K562 (cell line): ENCODE results near the gene LRRC61. TPM values are rescaled to one million over a fixed set of nuclear protein-coding genes. Genes with fewer than 3 reads are reported as not detected.

Experiments used
- CBX5 ChIP-seq: IDR thresholded peaks from 2 replicates; pipeline ENCODE4 v1.6.1; 2014; ENCODE audit warnings: low read depth, borderline replicate concordance
- ERF ChIP-seq: fragments of 450-650 bp; formaldehyde crosslinking; IDR thresholded peaks from 2 replicates; pipeline ENCODE4 v1.4.0; 2020; ENCODE audit warnings: mild to moderate bottlenecking, mixed read lengths
- KLF13 ChIP-seq: fragments of 450-650 bp; IDR thresholded peaks from 2 replicates; pipeline ENCODE4 v1.6.1; 2016; ENCODE audit warnings: missing genetic modification characterization, low read depth, mild to moderate bottlenecking, missing compliant biosample characterization, moderate library complexity, borderline replicate concordance
- MTF1 ChIP-seq: fragments of 250-450 bp; sonication (Bioruptor Pico); IDR thresholded peaks from 2 replicates; pipeline ENCODE4 v1.9.0; 2021; ENCODE audit warnings: moderate library complexity, mild to moderate bottlenecking, inconsistent platforms, borderline replicate concordance
- NR2C2 ChIP-seq, 2 experiments: fragments of 200-800 bp in 1 of 2; sonication (Bioruptor generic) in 1 of 2; sonication (generic) in 1 of 2; formaldehyde crosslinking in 1 of 2; IDR thresholded peaks; 2 replicates each; pipeline versions ENCODE4 v1.6.1 to v1.8.0; 2016 to 2022; ENCODE audit warnings: mild to moderate bottlenecking in 1 of 2, missing compliant biosample characterization in 1 of 2, missing genetic modification characterization in 1 of 2, missing genetic modification reagents in 1 of 2
- PHF21A ChIP-seq: fragments of 450-650 bp; IDR thresholded peaks from 2 replicates; pipeline ENCODE4 v1.6.1; 2017; ENCODE audit warnings: low read depth, borderline replicate concordance
- TCF3 ChIP-seq: sonication (generic); formaldehyde crosslinking; IDR thresholded peaks from 2 replicates; pipeline ENCODE4 v1.4.0; 2020; ENCODE audit warnings: mild to moderate bottlenecking, missing genetic modification reagents
- TCF7L2 ChIP-seq: fragments of 150-350 bp; IDR thresholded peaks from 2 replicates; pipeline ENCODE4 v1.6.1; 2016; ENCODE audit warnings: low read depth, mild to moderate bottlenecking, low read length, moderate library complexity
- ZBTB8A ChIP-seq: fragments of 450-650 bp; IDR thresholded peaks from 2 replicates; pipeline ENCODE4 v1.6.1; 2018; ENCODE audit warnings: mild to moderate bottlenecking, moderate library complexity; ENCODE audit not compliant: partially characterized antibody
- ZNF3 ChIP-seq: fragments of 250-450 bp; sonication (Bioruptor Pico); IDR thresholded peaks from 2 replicates; pipeline ENCODE4 v1.5.0; 2021; ENCODE audit warnings: mild to moderate bottlenecking, moderate library complexity
- polyA plus RNA-seq, 8 experiments: library from polyadenylated mRNA; depleted of rRNA in 4 of 8; stranded (reverse) in 5 of 8; unstranded in 3 of 8; fragments of >200 nt; fragmentation: Nextera tagmentation in 2 of 8; fragmentation: Illumina TruSeq in 1 of 8; extraction: Ambion mirVana in 2 of 8; extraction: Trizol in 1 of 8; gene quantifications; 2 replicates each; pipeline versions ENCODE4 v1.2.1 to v1.2.3, GENCODE V29; 2011 to 2014; ENCODE audit warnings: inconsistent platforms in 1 of 8, missing spikeins in 1 of 8
- total RNA-seq, 7 experiments: library from RNA; depleted of rRNA in 6 of 7; stranded (reverse); fragments of >200 nt in 6 of 7; fragmentation: Illumina TruSeq in 2 of 7; extraction: Trizol in 2 of 7; gene quantifications; 2 replicates each; pipeline versions ENCODE4 v1.2.1 to v1.2.3, GENCODE V29; 2011 to 2021; ENCODE audit warnings: low replicate concordance in 1 of 7
- TF ChIP-seq, protein P1 (sequence below): fragments of 450-650 bp; IDR thresholded peaks from 2 replicates; pipeline ENCODE4 v1.6.1; 2016; ENCODE audit warnings: low read depth
- TF ChIP-seq, protein P2 (sequence below): fragments of 450-650 bp; formaldehyde crosslinking; IDR thresholded peaks from 2 replicates; pipeline ENCODE4 v1.4.0; 2022; ENCODE audit warnings: missing genetic modification characterization
- TF ChIP-seq, protein P3 (sequence below): fragments of 250-450 bp; sonication (Bioruptor Pico); IDR thresholded peaks from 2 replicates; pipeline ENCODE4 v1.4.0; 2020; ENCODE audit warnings: mild to moderate bottlenecking, moderate library complexity

The LRRC61 gene
- total and polyA plus RNA-seq, 9 of the 15 experiments (the other 6 are each of a cell fraction or from before 2014, with no cell fraction given), result 1.3 to 55.2 (median 35.2) TPM

DNA sequence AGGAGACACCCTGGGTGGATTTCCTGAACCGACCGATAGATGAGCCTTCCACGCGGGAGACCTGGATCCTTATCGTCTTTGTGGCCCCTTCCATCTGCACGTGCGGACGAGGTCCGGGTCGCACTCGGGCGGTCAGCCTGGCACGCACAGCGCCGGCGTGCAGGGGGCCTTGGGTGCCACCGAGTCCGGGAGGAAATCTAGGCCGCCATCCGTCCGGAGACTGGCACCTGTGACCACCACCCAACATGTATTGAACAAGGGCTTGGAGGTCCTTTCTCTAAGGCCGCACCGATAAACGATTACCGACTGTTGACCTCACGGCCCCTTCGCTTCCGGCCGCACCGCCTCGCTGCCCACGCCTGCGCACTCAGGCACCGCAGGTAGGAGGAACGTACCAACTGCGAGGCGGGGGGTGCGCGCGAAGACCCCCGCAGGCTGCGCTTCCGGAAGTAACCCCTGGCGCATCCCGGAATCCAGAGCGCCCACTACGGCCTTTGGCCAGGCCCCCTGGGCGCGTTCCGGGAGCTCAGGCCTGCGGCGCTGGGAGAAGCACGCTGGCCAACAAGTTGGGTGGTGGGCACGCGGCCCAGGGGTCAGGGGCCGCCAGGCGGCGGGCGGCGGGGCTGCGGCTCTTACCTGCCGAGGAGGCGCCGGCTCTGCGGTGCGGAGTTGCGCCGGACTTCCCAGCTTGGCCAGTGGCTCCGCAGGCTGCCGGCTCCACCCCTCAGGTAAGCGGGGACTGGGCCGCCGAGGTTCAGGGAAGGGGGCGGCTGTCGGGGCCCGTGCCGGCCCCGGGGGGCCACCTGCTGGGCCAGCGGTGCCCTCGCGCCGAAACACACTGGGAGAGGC is at the start of gene LRRC61, which contains the start of gene ACTR3C (continued):
- TF ChIP-seq, protein P1, sequence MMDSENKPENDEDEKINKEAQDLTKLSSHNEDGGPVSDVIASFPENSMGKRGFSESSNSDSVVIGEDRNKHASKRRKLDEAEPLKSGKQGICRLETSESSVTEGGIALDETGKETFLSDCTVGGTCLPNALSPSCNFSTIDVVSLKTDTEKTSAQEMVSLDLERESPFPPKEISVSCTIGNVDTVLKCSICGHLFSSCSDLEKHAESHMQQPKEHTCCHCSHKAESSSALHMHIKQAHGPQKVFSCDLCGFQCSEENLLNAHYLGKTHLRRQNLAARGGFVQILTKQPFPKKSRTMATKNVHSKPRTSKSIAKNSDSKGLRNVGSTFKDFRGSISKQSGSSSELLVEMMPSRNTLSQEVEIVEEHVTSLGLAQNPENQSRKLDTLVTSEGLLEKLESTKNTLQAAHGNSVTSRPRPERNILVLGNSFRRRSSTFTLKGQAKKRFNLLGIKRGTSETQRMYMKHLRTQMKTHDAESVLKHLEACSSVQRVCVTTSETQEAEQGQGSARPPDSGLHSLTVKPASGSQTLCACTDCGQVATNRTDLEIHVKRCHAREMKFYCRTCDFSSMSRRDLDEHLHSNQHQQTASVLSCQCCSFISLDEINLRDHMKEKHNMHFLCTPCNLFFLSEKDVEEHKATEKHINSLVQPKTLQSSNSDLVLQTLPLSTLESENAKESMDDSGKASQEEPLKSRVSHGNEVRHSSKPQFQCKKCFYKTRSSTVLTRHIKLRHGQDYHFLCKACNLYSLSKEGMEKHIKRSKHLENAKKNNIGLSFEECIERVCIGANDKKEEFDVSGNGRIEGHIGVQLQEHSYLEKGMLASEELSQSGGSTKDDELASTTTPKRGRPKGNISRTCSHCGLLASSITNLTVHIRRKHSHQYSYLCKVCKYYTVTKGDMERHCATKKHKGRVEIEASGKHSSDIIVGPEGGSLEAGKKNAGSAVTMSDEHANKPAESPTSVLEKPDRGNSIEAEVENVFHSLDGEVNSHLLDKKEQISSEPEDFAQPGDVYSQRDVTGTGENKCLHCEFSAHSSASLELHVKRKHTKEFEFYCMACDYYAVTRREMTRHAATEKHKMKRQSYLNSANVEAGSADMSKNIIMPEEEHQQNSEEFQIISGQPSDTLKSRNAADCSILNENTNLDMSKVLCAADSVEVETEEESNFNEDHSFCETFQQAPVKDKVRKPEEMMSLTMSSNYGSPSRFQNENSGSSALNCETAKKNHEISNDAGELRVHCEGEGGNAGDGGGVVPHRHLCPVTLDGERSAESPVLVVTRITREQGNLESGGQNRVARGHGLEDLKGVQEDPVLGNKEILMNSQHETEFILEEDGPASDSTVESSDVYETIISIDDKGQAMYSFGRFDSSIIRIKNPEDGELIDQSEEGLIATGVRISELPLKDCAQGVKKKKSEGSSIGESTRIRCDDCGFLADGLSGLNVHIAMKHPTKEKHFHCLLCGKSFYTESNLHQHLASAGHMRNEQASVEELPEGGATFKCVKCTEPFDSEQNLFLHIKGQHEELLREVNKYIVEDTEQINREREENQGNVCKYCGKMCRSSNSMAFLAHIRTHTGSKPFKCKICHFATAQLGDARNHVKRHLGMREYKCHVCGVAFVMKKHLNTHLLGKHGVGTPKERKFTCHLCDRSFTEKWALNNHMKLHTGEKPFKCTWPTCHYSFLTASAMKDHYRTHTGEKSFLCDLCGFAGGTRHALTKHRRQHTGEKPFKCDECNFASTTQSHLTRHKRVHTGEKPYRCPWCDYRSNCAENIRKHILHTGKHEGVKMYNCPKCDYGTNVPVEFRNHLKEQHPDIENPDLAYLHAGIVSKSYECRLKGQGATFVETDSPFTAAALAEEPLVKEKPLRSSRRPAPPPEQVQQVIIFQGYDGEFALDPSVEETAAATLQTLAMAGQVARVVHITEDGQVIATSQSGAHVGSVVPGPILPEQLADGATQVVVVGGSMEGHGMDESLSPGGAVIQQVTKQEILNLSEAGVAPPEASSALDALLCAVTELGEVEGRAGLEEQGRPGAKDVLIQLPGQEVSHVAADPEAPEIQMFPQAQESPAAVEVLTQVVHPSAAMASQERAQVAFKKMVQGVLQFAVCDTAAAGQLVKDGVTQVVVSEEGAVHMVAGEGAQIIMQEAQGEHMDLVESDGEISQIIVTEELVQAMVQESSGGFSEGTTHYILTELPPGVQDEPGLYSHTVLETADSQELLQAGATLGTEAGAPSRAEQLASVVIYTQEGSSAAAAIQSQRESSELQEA, result no peak
- TF ChIP-seq TCF3 (CRISPR knock-in tag), result no peak
- no peak; the same call in none of the 2 replicates for TF ChIP-seq NR2C2 (CRISPR knock-in tag; IDR thresholded peaks at IDR 0.05)
- TF ChIP-seq NR2C2 (tag; IDR thresholded peaks at IDR 0.05), result peak; percentile 94
- TF ChIP-seq MTF1, result 0 out of 2 replicates have a peak, but pooled peaks have one; percentile 4
- no peak for TF ChIP-seq ZBTB8A
- TF ChIP-seq, protein P2, sequence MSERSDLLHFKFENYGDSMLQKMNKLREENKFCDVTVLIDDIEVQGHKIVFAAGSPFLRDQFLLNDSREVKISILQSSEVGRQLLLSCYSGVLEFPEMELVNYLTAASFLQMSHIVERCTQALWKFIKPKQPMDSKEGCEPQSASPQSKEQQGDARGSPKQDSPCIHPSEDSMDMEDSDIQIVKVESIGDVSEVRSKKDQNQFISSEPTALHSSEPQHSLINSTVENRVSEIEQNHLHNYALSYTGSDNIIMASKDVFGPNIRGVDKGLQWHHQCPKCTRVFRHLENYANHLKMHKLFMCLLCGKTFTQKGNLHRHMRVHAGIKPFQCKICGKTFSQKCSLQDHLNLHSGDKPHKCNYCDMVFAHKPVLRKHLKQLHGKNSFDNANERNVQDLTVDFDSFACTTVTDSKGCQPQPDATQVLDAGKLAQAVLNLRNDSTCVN, result 0 out of 2 replicates have a peak, but pooled peaks have one; percentile 66
- TF ChIP-seq CBX5, result no peak; the same call in 1 of the 2 replicates
- TF ChIP-seq ZNF3 (CRISPR knock-in tag), result no peak
- TF ChIP-seq TCF7L2, result peak; percentile 86
- peak; percentile 85 for TF ChIP-seq KLF13 (tag)
- TF ChIP-seq, protein P3, sequence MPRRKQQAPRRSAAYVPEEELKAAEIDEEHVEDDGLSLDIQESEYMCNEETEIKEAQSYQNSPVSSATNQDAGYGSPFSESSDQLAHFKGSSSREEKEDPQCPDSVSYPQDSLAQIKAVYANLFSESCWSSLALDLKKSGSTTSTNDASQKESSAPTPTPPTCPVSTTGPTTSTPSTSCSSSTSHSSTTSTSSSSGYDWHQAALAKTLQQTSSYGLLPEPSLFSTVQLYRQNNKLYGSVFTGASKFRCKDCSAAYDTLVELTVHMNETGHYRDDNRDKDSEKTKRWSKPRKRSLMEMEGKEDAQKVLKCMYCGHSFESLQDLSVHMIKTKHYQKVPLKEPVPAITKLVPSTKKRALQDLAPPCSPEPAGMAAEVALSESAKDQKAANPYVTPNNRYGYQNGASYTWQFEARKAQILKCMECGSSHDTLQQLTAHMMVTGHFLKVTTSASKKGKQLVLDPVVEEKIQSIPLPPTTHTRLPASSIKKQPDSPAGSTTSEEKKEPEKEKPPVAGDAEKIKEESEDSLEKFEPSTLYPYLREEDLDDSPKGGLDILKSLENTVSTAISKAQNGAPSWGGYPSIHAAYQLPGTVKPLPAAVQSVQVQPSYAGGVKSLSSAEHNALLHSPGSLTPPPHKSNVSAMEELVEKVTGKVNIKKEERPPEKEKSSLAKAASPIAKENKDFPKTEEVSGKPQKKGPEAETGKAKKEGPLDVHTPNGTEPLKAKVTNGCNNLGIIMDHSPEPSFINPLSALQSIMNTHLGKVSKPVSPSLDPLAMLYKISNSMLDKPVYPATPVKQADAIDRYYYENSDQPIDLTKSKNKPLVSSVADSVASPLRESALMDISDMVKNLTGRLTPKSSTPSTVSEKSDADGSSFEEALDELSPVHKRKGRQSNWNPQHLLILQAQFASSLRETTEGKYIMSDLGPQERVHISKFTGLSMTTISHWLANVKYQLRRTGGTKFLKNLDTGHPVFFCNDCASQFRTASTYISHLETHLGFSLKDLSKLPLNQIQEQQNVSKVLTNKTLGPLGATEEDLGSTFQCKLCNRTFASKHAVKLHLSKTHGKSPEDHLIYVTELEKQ (CRISPR knock-in tag), result peak; percentile 73; the same call in 1 of the 2 replicates
- peak; percentile 13; the same call in 1 of the 2 replicates for TF ChIP-seq PHF21A
- peak; percentile 83 for TF ChIP-seq ERF (CRISPR knock-in tag)
